ENCODE measurements around the gene PLAC9. TPM values are rescaled to one million over a fixed set of nuclear protein-coding genes. Genes with fewer than 3 reads are reported as not detected.
"Not testable (repeated sequence)": the region's sequence is repeated elsewhere in the genome, so short reads cannot be mapped to it uniquely, and the experiment has no call there.

PLAC9 gene, protein sequence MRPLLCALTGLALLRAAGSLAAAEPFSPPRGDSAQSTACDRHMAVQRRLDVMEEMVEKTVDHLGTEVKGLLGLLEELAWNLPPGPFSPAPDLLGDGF
- 14.6 TPM for polyA plus RNA-seq (ENCODE audit: insufficient read length)
- long read RNA-seq, donor 1, transcript PLAC9-201 (4 exons, 785 nt): major isoform, 55 of 55 reads
- long read RNA-seq, donor 1, partial matches to known transcripts: 0 of 55 reads
- long read RNA-seq, donor 1, other reads (novel, unspliced or antisense): 0 of 55 reads
- long read RNA-seq, donor 2, transcript PLAC9-201 (4 exons, 785 nt): major isoform, 26 of 29 reads
- long read RNA-seq, donor 2, partial matches to known transcripts: 0 of 29 reads
- long read RNA-seq, donor 2, other reads (novel, unspliced or antisense): 0 of 29 reads
- long read RNA-seq, donor 3, transcript PLAC9-201 (4 exons, 785 nt): major isoform, 15 of 16 reads
- long read RNA-seq, donor 3, partial matches to known transcripts: 0 of 16 reads
- long read RNA-seq, donor 3, other reads (novel, unspliced or antisense): 0 of 16 reads
- long read RNA-seq, donor 4, transcript PLAC9-201 (4 exons, 785 nt): major isoform, 16 of 18 reads
- long read RNA-seq, donor 4, partial matches to known transcripts: 0 of 18 reads
- long read RNA-seq, donor 4, other reads (novel, unspliced or antisense): 0 of 18 reads
- long read RNA-seq, donor 5, transcript PLAC9-201 (4 exons, 785 nt): major isoform, 56 of 215 reads
- long read RNA-seq, donor 5, partial matches to known transcripts: 124 of 215 reads
- long read RNA-seq, donor 5, other reads (novel, unspliced or antisense): 33 of 215 reads
- long read RNA-seq, donor 6, transcript PLAC9-201 (4 exons, 785 nt): major isoform, 84 of 189 reads
- long read RNA-seq, donor 6, transcript PLAC9-204 (2 exons, 427 nt): minor isoform, 7 of 189 reads
- long read RNA-seq, donor 6, partial matches to known transcripts: 78 of 189 reads
- long read RNA-seq, donor 6, other reads (novel, unspliced or antisense): 20 of 189 reads
- long read RNA-seq, donor 7, transcript PLAC9-201 (4 exons, 785 nt): major isoform, 36 of 45 reads
- long read RNA-seq, donor 7, partial matches to known transcripts: 6 of 45 reads
- long read RNA-seq, donor 7, other reads (novel, unspliced or antisense): 0 of 45 reads
- long read RNA-seq, donor 8, transcript PLAC9-201 (4 exons, 785 nt): major isoform, 11 of 12 reads
- long read RNA-seq, donor 8, partial matches to known transcripts: 0 of 12 reads
- long read RNA-seq, donor 8, other reads (novel, unspliced or antisense): 0 of 12 reads

DNA sequence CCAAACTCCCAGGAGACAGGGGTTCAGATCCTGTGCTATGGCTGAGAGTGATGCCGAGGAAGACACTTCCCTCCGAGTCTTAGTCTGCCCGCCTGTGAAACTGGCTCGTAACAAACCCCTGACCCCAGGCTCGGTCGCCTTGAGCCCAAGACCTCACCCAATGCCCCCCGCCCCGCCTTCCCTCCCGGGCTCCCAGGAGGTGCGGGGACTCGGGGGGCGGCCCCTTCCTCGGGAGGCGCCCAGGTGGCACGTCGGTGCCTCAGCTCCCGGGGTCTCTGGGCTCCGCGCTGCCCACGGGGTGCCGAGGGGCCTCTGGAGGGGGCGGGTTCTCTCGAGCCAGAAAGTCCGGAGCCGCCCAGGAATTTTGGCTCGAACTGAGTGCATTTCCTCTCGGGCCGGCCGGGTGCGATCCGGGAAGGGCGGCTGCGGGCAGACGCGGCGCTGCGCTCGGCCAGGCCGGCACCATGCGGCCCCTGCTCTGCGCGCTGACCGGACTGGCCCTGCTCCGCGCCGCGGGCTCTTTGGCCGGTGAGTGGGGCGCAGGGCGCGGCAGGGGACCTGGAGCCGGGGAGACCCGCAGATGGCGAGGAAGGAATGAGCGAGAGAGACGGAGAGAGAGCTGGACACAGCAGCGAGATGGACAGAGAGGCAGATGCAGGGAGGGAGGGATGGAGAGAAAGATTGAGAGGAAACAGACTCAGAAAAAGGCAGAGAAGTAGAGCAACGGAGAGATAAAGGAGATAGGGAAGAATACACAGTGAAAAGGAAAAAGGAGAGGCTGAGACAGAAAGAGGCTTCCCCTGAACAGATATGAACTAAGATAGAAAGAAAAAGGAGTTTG, at the start of gene PLAC9:
Gene PLAC9, plus strand, starts transcription at position 432 of the 841 bp plus-strand sequence. Its CDS starts 33 bp downstream, at position 465.
- DNase-seq: peak; percentile 24

GRCh38 chr10:80090121-80090520, 42.4 kb upstream of the PLAC9 start:
- no peak for DNase-seq

DNA sequence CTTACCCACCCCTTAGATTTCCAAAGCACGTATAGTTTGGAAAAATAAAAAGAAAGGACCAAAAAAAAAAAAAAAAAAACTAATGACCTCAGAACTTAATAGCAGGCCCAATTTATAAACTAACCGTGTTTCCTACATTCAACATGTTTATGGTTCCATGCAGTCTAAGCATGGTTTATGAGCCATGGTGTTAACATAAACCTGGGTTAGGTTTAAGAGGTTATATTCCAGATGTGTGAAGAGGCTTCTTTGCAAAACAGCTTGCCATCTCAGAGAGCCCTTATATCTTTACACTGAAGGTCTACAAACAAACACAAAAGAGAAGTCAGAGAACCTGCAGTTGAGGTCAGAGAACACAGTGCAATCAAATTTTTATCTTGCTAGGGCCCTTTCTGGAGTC, 38.3 kb upstream of the PLAC9 start:
- no peak for DNase-seq

GRCh38 chr10:80098272-80098671, 34.3 kb upstream of the PLAC9 start:
- DNase-seq: not testable (repeated sequence)

DNA sequence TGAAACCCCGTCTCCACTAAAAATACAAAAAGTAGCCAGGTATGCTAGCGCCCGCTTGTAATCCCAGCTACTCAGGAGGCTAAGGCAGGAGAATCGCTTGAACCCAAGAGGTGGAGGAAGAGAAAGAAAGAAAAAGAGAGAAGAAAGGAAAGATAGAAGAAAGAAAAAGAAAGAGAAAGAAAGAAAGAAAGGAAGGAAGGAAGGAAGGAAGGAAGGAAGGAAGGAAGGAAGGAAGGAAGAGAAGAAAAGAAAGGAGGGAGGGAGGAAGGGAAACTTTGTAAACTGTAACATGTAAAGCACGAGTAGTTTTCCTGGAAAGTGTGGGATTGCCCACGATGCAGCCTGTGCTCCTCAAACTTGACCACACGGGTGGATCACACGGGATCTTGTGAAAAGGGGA, 33.2 kb upstream of the PLAC9 start:
- DNase-seq: not testable (repeated sequence)

DNA sequence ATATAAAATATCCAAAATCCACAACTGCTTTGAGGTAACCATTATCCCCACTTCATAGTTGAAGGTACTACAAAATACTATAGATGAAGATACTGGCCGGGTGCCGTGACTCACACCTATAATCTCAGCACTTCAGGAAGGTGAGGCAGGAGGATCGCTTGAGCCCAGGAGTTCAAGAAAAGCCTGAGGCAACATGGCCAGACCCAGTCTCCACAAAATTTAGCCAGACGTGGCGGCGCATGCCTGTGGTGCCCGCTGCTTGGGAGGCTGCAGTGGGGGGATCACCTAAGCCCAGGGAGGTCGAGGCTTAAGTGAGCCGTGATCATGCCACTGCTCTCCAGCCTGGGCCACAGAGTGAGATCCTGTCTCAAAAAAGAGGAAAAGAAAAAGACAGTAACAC, 32.4 kb upstream of the PLAC9 start:
- DNase-seq: no peak

DNA sequence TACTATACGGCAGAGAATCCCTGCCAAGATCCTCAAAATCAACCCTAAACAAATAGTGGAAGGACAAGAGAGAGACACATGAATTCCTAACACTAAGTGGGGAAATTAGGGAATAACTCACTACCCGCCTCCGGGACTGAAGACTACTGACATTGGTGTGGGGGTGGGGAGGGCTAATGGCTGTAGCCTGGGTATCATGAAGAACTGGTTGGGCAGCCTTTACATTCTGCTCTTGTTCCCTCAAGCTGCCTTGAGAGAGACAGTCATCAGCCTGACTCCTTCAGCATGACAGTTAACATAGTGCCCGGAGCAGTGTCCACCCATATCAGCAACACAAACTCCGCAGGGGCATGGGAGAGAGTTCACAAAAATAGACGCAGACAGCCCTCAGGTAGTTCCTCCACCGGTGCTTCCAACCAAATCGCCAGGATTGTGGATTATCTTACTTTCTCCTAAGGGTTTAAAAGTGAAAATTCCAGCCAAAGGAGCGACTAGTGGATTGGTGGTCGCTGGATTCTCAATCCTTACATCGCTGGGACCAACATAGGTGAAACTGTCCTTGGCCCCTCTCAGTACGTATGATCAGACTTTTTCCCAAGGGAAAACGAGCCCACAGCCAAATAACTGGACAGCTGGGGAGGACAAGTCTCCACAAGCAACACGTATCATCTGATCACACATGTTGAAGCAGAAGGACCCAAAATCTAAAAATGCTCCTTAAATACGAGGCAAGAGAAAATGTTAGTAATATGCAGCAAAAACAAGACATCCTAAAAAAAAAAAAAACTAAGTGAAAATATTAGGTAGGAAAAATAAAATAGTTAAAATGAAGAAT, 31.5 kb upstream of the PLAC9 start:
- no peak for DNase-seq

GRCh38 chr10:80104066-80104926, 28.2 kb upstream of the PLAC9 start:
- DNase-seq: peak; percentile 31

DNA sequence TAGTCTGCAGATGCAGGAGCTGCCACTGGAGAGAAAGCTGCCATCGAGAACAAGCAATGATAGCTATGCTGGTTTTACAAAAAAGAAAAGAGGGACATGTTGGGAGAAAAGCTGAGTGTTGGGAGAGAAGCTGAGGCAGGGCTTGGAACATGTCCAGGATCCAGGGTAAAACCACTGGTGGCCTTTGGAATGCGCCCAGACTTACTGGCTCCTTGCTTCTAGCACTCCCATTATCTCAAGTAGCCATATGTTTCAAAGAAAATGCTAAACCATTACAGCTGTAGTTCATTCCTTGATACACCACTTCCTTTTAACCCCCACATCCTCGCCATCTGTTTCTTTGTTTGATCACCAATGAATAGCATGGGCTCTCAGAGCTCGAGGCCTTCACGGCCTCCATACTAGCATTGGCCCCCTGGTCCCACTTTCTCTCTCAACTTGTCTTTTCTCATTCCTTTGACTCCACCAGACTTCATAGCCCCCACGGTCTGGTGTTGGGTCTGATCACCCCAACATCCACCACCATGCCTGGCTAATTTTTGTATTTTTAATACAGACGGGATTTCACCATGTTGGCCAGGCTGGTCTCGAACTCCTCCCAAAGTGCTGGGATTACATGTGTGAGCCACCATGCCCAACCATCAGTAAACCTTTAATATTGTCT, 23.8 kb upstream of the PLAC9 start:
- DNase-seq: no peak

GRCh38 chr10:80110986-80111385, 21.5 kb upstream of the PLAC9 start:
- no peak for DNase-seq

DNA sequence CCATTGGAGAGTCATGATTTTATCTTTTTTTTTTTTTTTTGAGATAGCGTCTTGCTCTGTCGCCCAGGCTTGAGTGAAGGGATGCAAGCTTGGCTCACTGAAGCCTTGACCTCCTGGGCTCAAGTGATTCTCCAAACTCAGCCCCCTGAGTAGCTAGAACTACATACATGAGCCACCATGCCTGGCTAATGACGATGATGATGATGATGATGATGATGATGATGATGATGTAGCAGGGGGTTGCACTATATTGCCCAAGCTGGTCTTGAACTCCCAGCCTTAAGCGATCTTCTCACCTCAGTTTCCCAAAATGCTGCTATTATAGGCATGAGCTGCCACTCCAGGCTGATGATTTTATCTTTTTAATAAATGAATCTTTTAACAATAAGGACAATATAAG, 13.9 kb upstream of the PLAC9 start:
- no peak for DNase-seq

DNA sequence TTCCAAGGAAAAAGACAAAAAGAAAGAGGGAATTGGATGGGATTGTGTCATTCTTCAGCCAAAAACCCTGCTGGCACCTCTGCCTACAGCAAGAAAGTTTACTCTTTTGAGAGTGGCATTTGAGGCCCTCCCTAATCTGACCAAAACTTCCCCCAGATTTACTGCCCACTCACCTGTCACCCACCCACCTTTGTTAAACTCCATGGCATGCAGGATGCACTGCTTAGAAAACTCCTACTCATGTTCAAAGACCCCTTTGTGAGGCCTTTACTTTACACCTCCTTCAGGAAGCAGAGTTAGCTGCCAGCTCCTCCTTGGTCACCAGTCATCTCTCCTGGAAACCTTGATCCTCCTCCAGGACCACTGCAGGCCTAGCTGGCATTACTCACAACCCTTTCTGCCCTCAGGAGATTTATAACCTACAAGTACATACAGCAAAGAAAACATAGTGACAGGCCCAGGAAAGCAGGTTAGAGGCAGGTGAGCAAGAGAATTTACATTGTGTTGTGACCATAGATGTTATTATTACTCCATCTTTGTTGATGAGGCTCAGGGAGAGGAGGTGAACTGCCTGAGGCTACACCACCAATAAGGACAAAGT, 10.3 kb upstream of the PLAC9 start:
- no peak for DNase-seq

- DNase-seq: no peak
Observed at GRCh38 chr10:80122746-80123145, 9.8 kb upstream of the PLAC9 start.

GRCh38 chr10:80126876-80127275, 5.7 kb upstream of the PLAC9 start:
- DNase-seq: no peak

GRCh38 chr10:80131499-80131901, 1.0 kb upstream of the PLAC9 start:
- DNase-seq: no peak

GRCh38 chr10:80133206-80133605, 676 bp downstream of the PLAC9 start:
- no peak for DNase-seq

- not testable (repeated sequence) for DNase-seq
Observed at GRCh38 chr10:80133687-80134086, 1.2 kb downstream of the PLAC9 start.

- peak; percentile 20 for DNase-seq
Observed at GRCh38 chr10:80136134-80136571, 3.6 kb downstream of the PLAC9 start.

Measured in left kidney (tissue), 8 donors.